ENCODE results near the gene TSHZ3.

TSHZ3 gene

DNA sequence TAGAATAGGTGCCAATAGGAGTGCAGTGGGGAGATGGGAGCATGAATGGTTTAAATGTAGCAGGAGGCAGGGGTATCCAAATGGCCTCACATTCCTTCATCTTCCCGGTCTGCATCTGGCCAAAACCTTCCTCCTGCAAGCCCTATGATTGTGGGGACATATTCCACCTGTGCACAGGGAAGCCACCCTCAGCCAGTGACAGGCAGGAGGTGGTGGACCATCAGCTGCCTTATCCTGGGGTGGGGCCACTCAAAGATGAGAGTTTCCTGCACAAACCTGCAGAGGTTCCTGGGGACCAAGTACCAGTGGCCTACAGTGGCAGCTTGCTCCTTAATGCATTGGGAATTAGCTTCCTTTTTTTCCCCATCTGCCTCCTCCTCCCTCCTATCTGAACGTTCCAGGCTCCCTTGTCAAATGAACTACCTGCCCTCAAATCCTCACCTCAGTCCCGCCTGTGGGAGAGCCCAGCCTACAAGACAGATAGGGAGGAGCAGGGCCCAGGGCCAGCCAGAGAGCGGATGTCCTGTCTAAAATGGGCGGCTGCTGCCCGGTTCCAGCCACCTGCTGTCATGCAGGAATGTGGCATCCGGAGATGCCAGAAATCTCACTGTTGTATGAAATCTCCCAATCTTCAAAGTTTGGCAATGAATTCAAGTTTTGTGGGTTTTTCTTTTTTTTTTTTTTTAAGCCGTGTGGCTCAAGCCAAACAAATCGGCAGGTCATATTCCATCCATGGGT is 85.0 kb downstream of the TSHZ3 start:
- ChIA-PET POLR2A (no interaction called here), CTCF (no interaction called here)
- DNase-seq (ENCODE audit: extremely low spot score) = no peak
- TF ChIP-seq, protein P1, sequence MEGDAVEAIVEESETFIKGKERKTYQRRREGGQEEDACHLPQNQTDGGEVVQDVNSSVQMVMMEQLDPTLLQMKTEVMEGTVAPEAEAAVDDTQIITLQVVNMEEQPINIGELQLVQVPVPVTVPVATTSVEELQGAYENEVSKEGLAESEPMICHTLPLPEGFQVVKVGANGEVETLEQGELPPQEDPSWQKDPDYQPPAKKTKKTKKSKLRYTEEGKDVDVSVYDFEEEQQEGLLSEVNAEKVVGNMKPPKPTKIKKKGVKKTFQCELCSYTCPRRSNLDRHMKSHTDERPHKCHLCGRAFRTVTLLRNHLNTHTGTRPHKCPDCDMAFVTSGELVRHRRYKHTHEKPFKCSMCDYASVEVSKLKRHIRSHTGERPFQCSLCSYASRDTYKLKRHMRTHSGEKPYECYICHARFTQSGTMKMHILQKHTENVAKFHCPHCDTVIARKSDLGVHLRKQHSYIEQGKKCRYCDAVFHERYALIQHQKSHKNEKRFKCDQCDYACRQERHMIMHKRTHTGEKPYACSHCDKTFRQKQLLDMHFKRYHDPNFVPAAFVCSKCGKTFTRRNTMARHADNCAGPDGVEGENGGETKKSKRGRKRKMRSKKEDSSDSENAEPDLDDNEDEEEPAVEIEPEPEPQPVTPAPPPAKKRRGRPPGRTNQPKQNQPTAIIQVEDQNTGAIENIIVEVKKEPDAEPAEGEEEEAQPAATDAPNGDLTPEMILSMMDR (IDR thresholded peaks at IDR 0.05; ENCODE audit: control extremely low read depth, extremely low read depth, low read depth, missing control alignments) = no peak

DNA sequence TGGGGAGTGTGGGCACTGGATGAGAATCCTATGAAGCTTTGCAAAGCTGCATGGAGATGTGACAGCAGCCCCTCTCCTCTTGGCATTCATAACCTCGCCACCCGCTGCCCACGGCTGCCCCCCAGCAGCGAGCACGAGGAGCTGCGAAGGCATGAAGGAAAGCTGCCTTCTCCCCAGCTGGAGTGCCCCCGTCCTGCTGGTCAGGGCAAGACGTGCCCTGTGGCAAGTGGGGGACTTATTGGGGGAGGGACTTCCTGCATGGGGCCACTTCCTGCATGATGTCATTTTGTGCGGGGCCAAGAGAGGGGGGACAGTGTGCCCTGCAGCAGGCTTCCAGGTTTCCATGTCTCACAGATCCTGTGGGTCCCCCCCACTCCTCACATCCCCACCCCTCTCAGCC is 85.9 kb downstream of the TSHZ3 start:
- TF ChIP-seq, protein P1 (IDR thresholded peaks at IDR 0.05; ENCODE audit: control extremely low read depth, extremely low read depth, low read depth, missing control alignments) = no peak
- DNase-seq (ENCODE audit: extremely low spot score) = no peak
- POLR2A ChIA-PET = no interaction called here
- CTCF ChIA-PET = no interaction called here

DNA sequence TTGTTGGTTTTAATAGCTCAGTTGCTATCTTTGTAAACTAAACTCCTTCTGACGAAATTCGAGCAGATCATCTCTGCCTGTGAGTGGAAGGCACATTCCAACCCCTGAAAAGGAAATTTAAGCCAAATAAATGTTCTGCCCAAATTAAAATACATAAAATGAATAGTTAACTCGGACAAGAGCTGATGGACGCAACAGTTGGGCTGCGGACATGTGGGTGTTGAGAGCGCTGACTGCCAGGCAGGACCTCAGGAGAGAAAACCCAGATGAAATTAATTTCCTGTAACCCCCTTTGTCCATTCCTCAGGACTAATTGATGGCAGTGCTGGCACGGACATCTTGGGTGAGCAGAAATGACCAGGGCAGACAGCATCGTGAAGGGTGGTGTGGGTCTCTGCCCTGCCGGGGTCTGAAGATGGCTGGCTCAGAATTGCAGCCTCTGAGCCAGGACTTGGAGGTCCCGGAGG is 86.5 kb downstream of the TSHZ3 start:
- ChIA-PET CTCF (no interaction called here), POLR2A (no interaction called here)
- TF ChIP-seq, protein P1 (IDR thresholded peaks at IDR 0.05; ENCODE audit: control extremely low read depth, extremely low read depth, low read depth, missing control alignments) = no peak
- no peak for DNase-seq (ENCODE audit: extremely low spot score)

DNA sequence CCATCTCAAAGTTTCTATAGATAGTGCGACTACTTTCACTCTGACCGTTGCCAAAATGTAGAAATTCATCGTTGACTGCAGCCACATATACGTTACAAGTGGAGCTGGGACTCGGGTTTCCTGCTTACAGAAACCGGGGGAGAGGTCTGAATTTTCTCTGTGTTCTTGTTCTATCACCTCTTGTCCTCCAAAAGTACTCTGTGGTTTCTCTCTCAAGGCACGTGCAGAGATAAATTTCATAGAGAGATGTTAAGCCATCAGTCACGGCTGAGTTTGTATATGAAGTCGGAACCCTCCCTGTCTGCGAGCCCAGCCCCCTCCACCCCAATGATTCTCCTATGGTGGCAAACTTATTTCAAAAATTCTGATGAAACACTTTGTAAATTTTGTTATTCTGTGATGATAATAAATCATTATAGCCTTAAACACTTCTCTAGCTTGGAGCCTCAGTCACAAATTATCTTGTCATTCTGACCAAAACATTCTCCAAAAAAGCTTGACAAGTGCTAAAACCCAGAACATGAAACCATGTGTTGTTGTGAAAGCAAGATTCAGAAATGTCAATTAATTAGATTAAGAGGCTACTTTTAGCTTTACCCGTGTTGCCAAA is 87.5 kb downstream of the TSHZ3 start:
- DNase-seq (ENCODE audit: extremely low spot score) = no peak
- ChIA-PET CTCF (no interaction called here), POLR2A (no interaction called here)
- TF ChIP-seq, protein P1 (IDR thresholded peaks at IDR 0.05; ENCODE audit: control extremely low read depth, extremely low read depth, low read depth, missing control alignments) = no peak

DNA sequence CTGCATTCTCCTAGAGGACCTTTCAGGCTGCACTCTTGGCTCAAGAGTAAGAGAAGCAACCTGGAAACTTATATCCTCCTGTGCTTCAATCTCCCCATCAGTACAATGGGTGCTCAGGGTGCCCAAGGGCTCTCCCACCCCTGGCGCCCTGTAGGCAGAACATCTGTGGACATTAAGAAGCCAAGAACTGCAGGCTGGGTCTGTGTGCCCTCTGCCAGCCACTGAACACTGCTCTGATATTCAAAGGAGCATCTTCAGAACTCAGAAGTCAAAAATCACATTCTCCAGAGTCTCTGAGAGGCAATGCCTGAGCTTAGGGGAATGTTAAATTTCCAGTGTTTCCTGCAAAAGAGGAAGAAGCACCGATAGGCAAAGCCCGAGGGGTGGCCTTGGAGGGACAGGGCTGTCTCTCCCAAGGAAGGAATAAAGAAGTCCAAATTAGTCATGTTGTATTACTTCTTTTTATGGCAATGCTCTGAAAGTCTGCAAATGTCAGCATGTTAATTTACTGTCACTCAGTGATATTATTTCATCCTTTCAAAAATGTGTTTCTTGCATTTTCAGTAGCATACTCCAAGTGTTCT is 88.1 kb downstream of the TSHZ3 start:
- POLR2A ChIA-PET = no interaction called here
- TF ChIP-seq, protein P1 (IDR thresholded peaks at IDR 0.05; ENCODE audit: control extremely low read depth, extremely low read depth, low read depth, missing control alignments) = no peak
- DNase-seq (ENCODE audit: extremely low spot score) = no peak
- CTCF ChIA-PET = no interaction called here

DNA sequence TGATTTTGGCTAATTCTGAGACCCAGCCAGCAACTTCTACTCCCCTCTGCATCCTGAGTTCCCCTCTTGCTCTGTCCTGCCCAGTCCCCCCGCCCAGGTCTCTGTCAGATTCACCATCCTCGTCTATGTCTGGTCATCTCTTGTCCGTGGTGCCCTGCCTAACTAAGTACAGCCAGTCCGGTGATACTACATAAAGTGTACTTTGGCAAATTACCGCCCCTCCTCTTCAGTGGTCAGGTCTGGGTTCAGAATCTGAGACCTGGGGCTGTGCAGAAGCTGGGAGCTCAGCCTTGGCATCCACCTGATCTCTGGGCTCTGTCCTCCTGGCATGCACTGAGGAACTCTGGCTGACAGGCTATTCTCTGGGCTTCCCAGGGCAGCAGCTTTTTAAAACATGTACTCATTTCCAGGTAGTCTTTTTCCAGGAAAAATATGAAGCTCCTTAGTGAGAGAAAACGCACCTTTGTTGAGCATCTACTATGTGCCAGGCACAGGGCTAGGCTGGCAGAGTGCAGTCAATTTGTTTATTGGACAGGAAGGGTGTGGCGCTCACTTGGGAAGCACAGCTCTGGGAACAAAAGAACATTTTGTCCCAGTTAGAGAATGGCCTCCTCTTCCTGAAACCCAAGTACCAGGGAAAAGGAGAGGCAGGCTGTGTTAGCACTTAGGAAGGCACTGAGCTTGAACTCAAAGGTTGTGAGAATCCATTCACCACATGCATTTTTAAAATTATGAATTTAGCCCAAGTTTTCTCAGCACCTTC is 88.9 kb downstream of the TSHZ3 start:
- DNase-seq (ENCODE audit: extremely low spot score) = no peak
- TF ChIP-seq, protein P1 (IDR thresholded peaks at IDR 0.05; ENCODE audit: control extremely low read depth, extremely low read depth, low read depth, missing control alignments) = no peak
- ChIA-PET CTCF (no interaction called here), POLR2A (no interaction called here)
